ENCODE data around the gene PLBD2.

DNA sequence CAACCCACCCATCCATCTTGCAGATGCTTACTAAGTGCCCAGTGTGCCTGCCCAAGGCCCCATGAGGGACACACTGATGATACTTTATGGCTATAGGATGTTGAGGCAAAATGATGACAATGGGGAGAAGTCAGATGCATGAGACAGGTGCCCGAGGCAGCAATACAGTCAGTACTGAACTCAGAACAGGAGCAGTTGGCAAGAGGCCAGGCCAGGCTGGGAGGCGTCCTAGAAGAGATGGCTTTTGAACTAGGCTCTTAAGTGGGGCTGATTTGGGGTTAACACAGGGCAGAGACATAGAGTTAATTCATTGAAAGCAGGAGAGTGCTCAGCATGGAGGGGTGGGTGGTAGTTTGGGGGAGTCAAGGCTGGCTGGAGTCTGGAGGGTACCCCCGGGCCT is 15.6 kb downstream of the PLBD2 start:
- TF ChIP-seq, protein P1, sequence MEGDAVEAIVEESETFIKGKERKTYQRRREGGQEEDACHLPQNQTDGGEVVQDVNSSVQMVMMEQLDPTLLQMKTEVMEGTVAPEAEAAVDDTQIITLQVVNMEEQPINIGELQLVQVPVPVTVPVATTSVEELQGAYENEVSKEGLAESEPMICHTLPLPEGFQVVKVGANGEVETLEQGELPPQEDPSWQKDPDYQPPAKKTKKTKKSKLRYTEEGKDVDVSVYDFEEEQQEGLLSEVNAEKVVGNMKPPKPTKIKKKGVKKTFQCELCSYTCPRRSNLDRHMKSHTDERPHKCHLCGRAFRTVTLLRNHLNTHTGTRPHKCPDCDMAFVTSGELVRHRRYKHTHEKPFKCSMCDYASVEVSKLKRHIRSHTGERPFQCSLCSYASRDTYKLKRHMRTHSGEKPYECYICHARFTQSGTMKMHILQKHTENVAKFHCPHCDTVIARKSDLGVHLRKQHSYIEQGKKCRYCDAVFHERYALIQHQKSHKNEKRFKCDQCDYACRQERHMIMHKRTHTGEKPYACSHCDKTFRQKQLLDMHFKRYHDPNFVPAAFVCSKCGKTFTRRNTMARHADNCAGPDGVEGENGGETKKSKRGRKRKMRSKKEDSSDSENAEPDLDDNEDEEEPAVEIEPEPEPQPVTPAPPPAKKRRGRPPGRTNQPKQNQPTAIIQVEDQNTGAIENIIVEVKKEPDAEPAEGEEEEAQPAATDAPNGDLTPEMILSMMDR (IDR thresholded peaks at IDR 0.05), result no peak
- TF ChIP-seq POLR2A (IDR thresholded peaks at IDR 0.05), result no peak
